Measurements from ENCODE around the gene DOCK10.

Gene DOCK10

DNA sequence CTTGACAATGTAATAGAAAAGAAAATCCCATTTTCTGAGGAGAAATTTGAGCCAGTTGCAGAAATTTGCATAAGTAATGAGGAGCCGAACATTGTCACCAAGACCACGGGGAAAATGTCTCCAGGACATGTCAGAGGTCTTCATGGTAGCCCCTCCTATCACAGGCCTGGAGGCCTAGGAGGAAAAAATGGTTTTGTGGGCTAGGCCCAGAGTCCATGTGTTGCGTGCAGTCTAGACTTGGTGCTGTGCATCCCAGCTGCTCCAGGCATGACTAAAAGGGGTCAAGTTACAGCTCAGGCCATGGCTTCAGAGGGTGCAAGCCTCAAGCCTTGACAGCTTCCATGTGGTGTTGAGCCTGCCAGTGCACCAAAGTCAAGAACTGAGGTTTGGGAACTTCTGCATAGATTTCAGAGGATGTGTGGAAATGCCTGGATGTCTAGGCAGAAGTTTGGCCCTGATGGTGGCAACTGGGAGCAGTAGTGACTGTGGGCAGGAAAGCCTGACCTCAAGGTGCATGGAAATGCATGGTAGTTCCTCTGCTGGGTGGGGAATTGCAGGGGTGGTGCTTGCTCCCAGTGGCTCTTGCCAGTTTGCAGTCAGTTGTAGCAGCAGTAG is 284.2 kb downstream of the DOCK10 start:
- no peak for ATAC-seq

DNA sequence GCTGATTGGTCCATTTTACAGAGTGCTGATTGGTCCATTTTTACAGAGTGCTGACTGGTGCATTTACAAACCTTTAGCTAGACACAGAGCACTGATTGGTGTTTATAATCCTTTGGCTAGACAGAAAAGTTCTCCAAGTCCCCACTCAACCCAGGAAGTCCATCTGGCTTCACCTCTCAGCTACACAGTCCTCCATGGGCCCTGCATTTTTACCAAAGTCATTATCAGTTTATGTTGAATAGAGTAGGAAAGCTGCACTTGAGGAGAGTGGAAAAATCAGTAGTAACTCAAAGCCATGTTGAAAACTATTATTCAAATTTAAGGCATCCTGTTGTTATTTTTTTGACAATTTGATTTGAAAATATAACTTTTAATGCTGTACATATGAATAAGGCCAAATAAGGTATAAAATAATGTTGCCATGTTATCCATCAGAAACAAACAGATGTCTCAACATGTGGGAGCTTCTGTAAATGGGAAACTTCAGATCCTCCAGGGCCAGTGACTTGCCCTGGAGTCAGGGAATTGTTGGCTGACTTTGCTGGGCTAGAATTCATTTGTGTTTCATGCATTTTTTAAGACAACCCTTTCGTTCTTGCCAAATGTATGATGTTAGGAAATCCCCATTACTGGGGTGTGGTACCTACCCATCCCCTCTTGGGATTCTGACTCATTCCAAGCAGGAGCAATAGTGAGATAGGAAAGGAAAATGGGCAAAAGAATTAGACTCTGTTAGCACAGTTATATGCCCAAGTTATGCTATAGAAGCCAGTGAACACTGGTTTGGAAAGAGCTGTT is 288.3 kb downstream of the DOCK10 start:
- no peak for ATAC-seq

DNA sequence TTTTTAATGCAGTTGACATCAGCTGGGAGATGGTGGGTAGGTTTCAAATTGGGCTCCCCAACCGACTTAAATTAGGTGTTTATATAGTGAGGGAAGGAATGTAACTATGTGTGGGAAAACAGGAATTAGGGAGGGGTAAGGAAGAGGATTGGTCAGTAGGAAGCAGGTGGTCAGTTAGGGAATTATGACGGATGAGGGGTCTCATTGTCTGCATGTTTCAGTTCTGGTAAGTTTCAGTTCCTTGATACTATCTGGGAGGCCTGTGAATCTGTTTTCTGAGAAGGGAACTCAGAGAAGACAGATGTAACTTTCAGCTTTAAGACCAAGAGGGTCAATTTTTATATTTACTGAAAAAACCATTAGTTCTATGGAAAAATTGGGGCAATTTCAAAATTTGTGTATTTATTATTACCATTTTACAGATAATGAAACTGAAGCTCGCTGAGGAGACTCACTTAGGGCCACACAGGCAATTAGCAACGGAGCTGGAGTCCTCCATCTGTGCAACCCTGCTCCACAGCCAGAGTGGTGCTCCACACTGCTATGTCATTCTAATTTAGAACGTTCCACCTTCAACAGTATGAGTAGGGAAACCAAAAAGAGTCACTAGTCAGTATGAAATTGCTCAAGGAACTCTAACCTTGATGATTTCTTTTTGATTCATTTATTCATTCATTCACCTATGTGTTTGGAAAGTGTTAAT is 290.1 kb downstream of the DOCK10 start:
- no peak for ATAC-seq

DNA sequence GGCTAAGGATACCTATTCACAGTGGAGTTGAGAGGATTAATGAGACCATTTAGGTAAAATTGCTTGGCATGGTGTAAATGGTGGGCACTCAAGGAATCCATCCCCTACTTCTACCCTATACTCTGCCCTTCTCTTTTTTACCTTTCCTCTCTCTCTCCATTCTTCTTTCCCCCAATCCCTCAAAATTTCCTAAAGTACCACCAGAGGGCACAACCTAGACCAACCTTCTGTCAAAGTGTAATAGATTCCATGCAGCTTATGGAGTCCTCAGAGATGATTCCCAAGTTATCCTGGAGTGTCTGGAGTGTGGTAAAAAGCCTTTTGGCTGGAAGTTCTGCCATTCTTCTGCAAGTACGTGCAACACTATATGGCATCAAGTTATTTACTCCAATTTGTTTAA is 293.1 kb downstream of the DOCK10 start:
- no peak for ATAC-seq

GRCh38 chr2:224747765-224748164 is 294.5 kb downstream of the DOCK10 start:
- ATAC-seq: no peak

DNA sequence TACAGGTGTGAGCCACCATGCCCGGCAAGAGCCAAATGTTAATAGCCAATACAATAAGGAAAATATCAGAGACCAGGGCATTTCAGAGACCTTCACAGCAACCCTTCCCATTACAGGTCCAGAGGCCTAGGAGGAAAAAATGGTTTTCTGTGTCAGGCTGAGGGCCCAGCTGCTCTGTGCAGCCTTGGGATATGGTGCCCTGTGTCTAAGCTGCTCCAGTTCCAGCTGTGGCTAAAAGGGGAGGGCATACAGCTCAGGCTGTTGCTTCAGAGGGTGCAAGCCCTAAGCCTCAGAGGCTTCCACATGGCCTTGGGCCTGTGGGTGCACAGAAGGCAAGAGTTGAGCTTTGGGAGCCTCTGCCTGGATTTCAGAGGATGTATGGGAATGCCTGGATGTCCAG is 306.0 kb downstream of the DOCK10 start:
- no peak for ATAC-seq

- no peak for ATAC-seq
These were observed 307.3 kb downstream of the DOCK10 start for GRCh38 chr2:224734949-224735348.

DNA sequence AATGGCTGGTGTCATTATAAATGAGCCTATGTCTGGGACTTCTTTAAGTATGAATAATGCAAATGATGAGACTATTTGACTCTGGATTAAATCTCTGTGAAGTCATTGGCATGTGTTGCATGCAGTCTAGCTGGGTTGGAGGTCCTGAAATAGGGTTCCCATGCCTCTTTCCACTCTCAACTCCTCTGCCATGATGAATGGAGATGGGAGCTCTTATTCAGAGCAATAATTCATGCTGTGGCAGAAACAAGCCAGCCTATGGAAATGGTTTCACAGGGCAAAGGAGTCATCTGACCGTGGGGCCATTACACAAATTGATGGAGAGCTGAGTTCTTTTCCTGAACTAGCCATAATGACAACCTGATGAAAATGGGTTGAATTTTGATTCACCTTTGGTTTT is 310.6 kb downstream of the DOCK10 start:
- no peak for ATAC-seq

DNA sequence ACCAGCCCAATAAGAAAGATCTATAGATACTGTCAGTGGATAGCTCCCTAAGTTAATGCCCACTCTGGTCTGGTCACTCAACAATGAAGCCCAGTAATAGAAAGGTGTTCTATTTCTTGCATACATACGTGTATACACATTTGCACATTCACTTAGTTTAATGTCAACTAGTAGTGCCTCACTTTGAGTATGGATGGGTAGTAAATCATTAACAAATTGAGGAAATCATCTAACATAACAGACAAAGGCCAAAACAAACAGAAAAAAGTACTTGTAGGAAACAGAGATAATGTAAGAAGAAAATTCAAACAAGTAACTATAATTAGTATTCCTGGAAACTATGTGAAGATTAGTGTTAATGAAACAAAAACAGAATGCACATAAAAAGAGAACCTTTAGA is 312.8 kb downstream of the DOCK10 start:
- no peak for ATAC-seq

DNA sequence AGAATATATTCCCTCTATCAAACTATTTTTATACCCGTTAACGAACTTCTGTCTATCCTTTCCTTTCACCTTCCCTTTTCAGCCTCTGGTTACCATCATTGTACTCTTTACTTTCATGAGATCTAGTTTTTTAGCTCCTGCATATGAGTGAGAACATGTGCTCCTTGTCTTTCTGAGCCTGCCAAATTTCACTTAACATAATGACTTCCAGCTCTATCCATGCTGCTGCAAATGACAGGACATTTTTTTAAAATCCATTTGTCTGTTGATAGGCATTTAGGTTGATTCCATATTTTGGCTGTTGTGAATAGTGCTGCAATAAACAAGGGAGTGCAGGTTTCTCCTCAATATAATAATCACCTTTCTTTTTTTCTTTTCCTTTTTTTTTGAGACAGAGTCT is 317.9 kb downstream of the DOCK10 start:
- no peak for ATAC-seq

DNA sequence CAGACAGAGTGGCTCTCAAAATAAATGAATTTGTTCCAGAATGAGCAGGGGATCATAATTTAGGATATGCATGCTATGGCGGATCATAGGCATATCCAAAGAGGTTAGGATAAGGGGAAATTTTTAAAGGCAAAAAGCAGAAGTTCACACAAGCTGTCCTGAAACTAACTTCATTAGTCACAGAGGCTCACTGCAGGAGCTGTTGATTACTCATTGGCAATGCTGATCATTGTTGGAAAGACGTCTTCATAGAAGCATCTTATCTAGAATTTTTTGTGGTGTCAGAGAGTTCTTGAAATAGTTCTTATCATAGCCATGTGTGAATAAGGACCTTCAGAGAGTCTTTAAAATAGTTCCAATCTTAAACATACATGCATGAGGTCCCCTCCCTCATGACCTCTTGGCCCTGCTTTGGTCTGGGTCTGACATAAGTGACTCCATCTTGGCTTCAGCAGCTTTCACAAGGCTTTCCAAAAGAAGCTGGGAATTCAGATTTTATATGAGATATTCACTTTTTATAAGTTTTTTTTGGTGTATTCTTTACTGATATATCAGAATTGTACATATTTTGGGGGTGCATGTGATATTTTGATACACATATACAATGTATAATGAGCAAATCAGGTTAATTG is 318.6 kb downstream of the DOCK10 start:
- peak; percentile 41 for ATAC-seq

GRCh38 chr2:224722770-224723169 is 319.5 kb downstream of the DOCK10 start:
- no peak for ATAC-seq

DNA sequence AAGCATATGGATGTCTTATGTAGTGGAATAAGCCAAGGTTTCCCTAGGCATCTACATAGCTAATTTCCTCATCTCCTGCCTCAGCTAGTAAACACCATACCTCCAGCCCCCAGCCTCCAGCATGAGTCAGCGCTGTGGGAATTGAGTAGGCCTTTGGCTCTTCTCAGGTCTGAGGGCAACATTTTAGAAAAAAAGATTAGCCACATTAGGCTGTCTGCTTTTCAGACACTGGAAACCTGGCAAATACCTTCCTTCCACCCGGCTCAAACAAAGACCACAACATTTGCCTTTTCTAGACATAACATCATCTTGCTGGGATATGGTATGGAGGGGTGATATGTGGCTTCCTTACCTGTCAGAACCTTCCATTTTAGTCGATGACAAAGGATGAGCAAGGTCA is 320.0 kb downstream of the DOCK10 start:
- ATAC-seq: no peak

DNA sequence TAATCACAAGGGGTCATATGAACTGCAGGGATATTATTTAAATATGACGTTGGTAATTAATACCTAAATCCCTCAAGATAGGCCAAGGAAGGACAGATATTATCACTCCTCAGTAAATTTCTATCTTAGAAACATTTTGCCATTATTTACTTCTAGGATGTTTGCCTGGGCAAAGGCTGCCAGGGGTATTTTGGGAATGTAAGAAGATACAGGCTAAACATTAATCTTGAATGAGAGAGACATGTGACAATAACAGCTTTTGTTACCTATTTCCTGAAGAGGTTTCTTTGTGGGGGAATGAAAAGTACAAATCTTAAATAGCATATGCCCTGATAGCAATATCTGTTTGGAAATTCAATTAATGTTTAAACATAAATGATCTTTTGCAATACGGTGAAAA is 325.3 kb downstream of the DOCK10 start:
- no peak for ATAC-seq

GRCh38 chr2:224716201-224716600 is 326.1 kb downstream of the DOCK10 start, which contains the start of gene CCDC195:
Gene CCDC195, minus strand, starts transcription at chr2:224716365. Its CDS starts 0 bp downstream, at chr2:224716365.
- ATAC-seq: no peak

Data from activated CD4-positive, CD25-positive, alpha-beta regulatory T cell treated with anti-CD3 and anti-CD28 coated beads, Interleukin-2, amount 50 U/mL, for 24 hours (primary cell).